Measurements from ENCODE around the gene EFCAB13.

Gene EFCAB13

DNA sequence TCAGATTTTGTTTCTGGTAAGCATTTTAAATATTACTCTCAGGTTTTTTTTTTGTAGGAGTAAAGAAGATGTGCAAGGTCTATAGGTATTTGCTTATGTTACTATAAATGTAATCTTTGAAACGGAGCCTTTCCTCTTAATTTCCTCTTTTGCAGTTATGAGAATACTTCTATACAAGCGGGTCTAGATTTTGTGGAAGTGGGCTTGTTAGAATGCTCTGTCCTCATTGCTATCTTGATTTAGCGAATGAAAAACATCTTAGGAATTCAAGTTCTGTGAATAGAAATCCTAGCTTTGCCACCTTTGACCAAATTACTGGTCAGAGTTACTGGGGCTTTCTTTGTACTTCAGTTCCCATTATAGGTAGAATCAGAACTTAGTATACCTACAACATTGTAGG, 80.3 kb downstream of the EFCAB13 start:
- Histone ChIP-seq H4K20me1 (ENCODE audit: insufficient read depth, low read length) (no peaks in the 10 kb centered on the region), H3K4me3 (ENCODE audit: low read length) (no peak overlapping the region), H2AFZ (ENCODE audit: low read length) (no peak overlapping the region), H3K79me2 (ENCODE audit: low read length) (no peaks in the 10 kb centered on the region), H3K9ac (ENCODE audit: low read length) (no peak overlapping the region), H3K9me3 (replicated peaks; ENCODE audit: insufficient read depth, low read length) (no peaks in the 10 kb centered on the region), H3K4me1 (ENCODE audit: low read length) (peaks cover 6% of the 10 kb centered on the region; the same call in 1 of the 2 replicates), H3K27ac (ENCODE audit: low read length) (no peak overlapping the region), H3K27me3 (replicated peaks; ENCODE audit: insufficient read depth, low read length) (no peaks in the 10 kb centered on the region), H3K4me2 (ENCODE audit: low read depth, low read length) (no peak overlapping the region), H3K36me3 (replicated peaks; ENCODE audit: insufficient read depth, low read length) (no peaks in the 10 kb centered on the region), H3K9me2 (replicated peaks; ENCODE audit: insufficient read depth, low read length) (no peaks in the 10 kb centered on the region), H3F3A (ENCODE audit: insufficient read depth, low read length) (no peaks in the 10 kb centered on the region)
- TF ChIP-seq EZH2 (optimal IDR thresholded peaks at IDR 0.05; ENCODE audit: low read depth, low read length) (no peak), EZH2phosphoT487 (IDR thresholded peaks at IDR 0.05; ENCODE audit: low read length) (no peak)
- TF ChIP-seq, protein P1, sequence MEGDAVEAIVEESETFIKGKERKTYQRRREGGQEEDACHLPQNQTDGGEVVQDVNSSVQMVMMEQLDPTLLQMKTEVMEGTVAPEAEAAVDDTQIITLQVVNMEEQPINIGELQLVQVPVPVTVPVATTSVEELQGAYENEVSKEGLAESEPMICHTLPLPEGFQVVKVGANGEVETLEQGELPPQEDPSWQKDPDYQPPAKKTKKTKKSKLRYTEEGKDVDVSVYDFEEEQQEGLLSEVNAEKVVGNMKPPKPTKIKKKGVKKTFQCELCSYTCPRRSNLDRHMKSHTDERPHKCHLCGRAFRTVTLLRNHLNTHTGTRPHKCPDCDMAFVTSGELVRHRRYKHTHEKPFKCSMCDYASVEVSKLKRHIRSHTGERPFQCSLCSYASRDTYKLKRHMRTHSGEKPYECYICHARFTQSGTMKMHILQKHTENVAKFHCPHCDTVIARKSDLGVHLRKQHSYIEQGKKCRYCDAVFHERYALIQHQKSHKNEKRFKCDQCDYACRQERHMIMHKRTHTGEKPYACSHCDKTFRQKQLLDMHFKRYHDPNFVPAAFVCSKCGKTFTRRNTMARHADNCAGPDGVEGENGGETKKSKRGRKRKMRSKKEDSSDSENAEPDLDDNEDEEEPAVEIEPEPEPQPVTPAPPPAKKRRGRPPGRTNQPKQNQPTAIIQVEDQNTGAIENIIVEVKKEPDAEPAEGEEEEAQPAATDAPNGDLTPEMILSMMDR (IDR thresholded peaks at IDR 0.05; ENCODE audit: low read length), result no peak
- no peak for DNase-seq

DNA sequence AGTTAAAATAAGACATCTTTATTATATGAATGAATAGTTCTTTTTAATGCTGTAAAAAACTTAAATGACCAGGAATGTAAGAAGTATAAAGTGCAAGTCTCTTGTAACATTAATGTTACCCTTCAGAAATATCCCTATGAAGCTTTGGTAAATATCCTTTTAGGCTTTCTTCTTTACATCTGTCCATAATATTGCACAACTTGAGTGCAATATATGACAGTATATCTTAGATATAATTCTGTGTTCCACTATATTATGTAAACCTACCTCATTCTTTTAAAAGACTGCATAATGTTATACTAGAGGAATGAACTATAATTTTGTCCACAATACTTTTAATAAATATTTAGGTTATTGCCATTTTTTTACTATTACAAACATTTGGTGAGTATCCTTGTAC, 81.1 kb downstream of the EFCAB13 start:
- Histone ChIP-seq H3K4me1 (ENCODE audit: low read length) (peaks cover 6% of the 10 kb centered on the region; the same call in 1 of the 2 replicates), H3F3A (ENCODE audit: insufficient read depth, low read length) (no peaks in the 10 kb centered on the region), H3K4me3 (ENCODE audit: low read length) (no peak overlapping the region), H4K20me1 (ENCODE audit: insufficient read depth, low read length) (no peaks in the 10 kb centered on the region), H3K79me2 (ENCODE audit: low read length) (no peaks in the 10 kb centered on the region), H3K9ac (ENCODE audit: low read length) (no peak overlapping the region), H3K36me3 (replicated peaks; ENCODE audit: insufficient read depth, low read length) (no peaks in the 10 kb centered on the region), H3K4me2 (ENCODE audit: low read depth, low read length) (no peak overlapping the region), H3K9me3 (replicated peaks; ENCODE audit: insufficient read depth, low read length) (no peaks in the 10 kb centered on the region), H3K27ac (ENCODE audit: low read length) (no peak overlapping the region), H3K9me2 (replicated peaks; ENCODE audit: insufficient read depth, low read length) (no peaks in the 10 kb centered on the region), H3K27me3 (replicated peaks; ENCODE audit: insufficient read depth, low read length) (no peaks in the 10 kb centered on the region), H2AFZ (ENCODE audit: low read length) (no peak overlapping the region)
- TF ChIP-seq EZH2phosphoT487 (IDR thresholded peaks at IDR 0.05; ENCODE audit: low read length) (no peak), EZH2 (optimal IDR thresholded peaks at IDR 0.05; ENCODE audit: low read depth, low read length) (no peak)
- TF ChIP-seq, protein P1 (IDR thresholded peaks at IDR 0.05; ENCODE audit: low read length), result no peak
- no peak for DNase-seq

DNA sequence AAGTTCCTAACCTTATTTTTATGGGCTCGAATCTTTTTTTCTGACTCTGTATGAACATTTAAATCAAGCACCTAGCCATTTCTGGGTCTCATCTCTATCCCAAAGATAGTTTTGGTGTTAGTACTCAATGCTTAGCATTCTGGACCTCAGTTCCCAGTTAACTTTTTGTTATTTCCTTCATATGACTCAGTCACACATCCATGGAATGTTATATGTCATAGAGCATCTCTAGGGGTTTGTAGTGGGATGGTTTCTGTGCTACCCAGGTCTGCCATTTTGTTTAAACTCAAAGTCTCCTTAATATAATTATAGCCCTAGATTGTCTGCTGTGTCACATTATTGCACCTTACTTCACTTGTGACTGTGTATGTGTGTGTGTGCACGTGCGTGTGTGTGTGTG, 90.1 kb downstream of the EFCAB13 start:
- H3F3A ChIP-seq (ENCODE audit: insufficient read depth, low read length), result no peaks in the 10 kb centered on the region
- no peak for TF ChIP-seq EZH2phosphoT487 (IDR thresholded peaks at IDR 0.05; ENCODE audit: low read length)
- no peak for TF ChIP-seq EZH2 (optimal IDR thresholded peaks at IDR 0.05; ENCODE audit: low read depth, low read length)
- TF ChIP-seq, protein P1 (IDR thresholded peaks at IDR 0.05; ENCODE audit: low read length), result no peak
- H3K27ac ChIP-seq (ENCODE audit: low read length), result no peak overlapping the region
- H3K4me1 ChIP-seq (ENCODE audit: low read length), result no peaks in the 10 kb centered on the region
- no peak for DNase-seq
- H3K9ac ChIP-seq (ENCODE audit: low read length), result no peak overlapping the region
- H2AFZ ChIP-seq (ENCODE audit: low read length), result no peak overlapping the region
- H3K27me3 ChIP-seq (replicated peaks; ENCODE audit: insufficient read depth, low read length), result no peaks in the 10 kb centered on the region
- no peaks in the 10 kb centered on the region for H3K9me2 ChIP-seq (replicated peaks; ENCODE audit: insufficient read depth, low read length)
- no peaks in the 10 kb centered on the region for H3K79me2 ChIP-seq (ENCODE audit: low read length)
- H3K9me3 ChIP-seq (replicated peaks; ENCODE audit: insufficient read depth, low read length), result no peaks in the 10 kb centered on the region
- H4K20me1 ChIP-seq (ENCODE audit: insufficient read depth, low read length), result no peaks in the 10 kb centered on the region
- no peak overlapping the region for H3K4me2 ChIP-seq (ENCODE audit: low read depth, low read length)
- no peaks in the 10 kb centered on the region for H3K36me3 ChIP-seq (replicated peaks; ENCODE audit: insufficient read depth, low read length)
- no peak overlapping the region for H3K4me3 ChIP-seq (ENCODE audit: low read length)

Data from MM.1S (cell line).